Trophoblast cell (in vitro differentiated cells and primary cell): ENCODE data around the gene RPAP2.
"Not testable (repeated sequence)": the region's sequence is repeated elsewhere in the genome, so short reads cannot be mapped to it uniquely, and the experiment has no call there.

Experiments used
- DNase-seq, 2 donors: peaks; one replicate each; pipeline ENCODE4 v3.0.0-alpha.2; 2016
- H2AFZ ChIP-seq: 2 replicates; pipeline ENCODE4 v1.6.1; 2013; ENCODE audit warnings: low read length, moderate library complexity, mild to moderate bottlenecking; ENCODE audit not compliant: insufficient read depth, poor library complexity
- H2AK5ac ChIP-seq: 2 replicates; pipeline ENCODE4 v1.6.1; 2013; ENCODE audit warnings: mild to moderate bottlenecking, low read length
- H2BK120ac ChIP-seq: 2 replicates; pipeline ENCODE4 v1.6.1; 2013; ENCODE audit warnings: low read length, mild to moderate bottlenecking, moderate library complexity; ENCODE audit not compliant: insufficient read depth, poor library complexity
- H2BK12ac ChIP-seq: 2 replicates; pipeline ENCODE4 v1.6.1; 2013; ENCODE audit warnings: mild to moderate bottlenecking, low read length, moderate library complexity
- H2BK5ac ChIP-seq: 2 replicates; pipeline ENCODE4 v1.6.1; 2013; ENCODE audit warnings: low read length, low read depth, moderate library complexity, mild to moderate bottlenecking; ENCODE audit not compliant: poor library complexity
- H3K14ac ChIP-seq: 2 replicates; pipeline ENCODE4 v1.6.1; 2013; ENCODE audit warnings: mild to moderate bottlenecking, low read length
- H3K18ac ChIP-seq: 2 replicates; pipeline ENCODE4 v1.6.1; 2013; ENCODE audit warnings: mild to moderate bottlenecking, low read length
- H3K23ac ChIP-seq: 2 replicates; pipeline ENCODE4 v1.6.1; 2013; ENCODE audit warnings: low read length
- H3K27ac ChIP-seq: 2 replicates; pipeline ENCODE4 v1.5.1; 2013; ENCODE audit warnings: low read depth, mild to moderate bottlenecking, inconsistent platforms, low read length, moderate library complexity
- H3K27me3 ChIP-seq: 2 replicates; pipeline ENCODE4 v1.6.1; 2013; ENCODE audit warnings: inconsistent platforms, mild to moderate bottlenecking, low read length, moderate library complexity; ENCODE audit not compliant: insufficient read depth
- H3K36me3 ChIP-seq, 2 experiments: 1 replicate in 1 of 2; 2 replicates in 1 of 2; pipeline ENCODE4 v1.6.1; 2013; ENCODE audit warnings: low read length in 2 of 2, mild to moderate bottlenecking in 2 of 2, moderate library complexity in 1 of 2; ENCODE audit not compliant: insufficient read depth in 2 of 2, control insufficient read depth in 1 of 2
- H3K4ac ChIP-seq: 2 replicates; pipeline ENCODE4 v1.6.1; 2013; ENCODE audit warnings: low read depth, mild to moderate bottlenecking, low read length, moderate library complexity
- H3K4me1 ChIP-seq, 2 experiments: 1 replicate in 1 of 2; 2 replicates in 1 of 2; pipeline ENCODE4 v1.6.1; 2013; ENCODE audit warnings: low read length in 2 of 2, mild to moderate bottlenecking in 2 of 2, moderate library complexity in 1 of 2; ENCODE audit not compliant: insufficient read depth in 2 of 2, control insufficient read depth in 1 of 2
- H3K4me2 ChIP-seq: 2 replicates; pipeline ENCODE4 v1.6.1; 2013; ENCODE audit warnings: inconsistent platforms, mild to moderate bottlenecking, low read length, moderate library complexity
- H3K4me3 ChIP-seq: 2 replicates; pipeline ENCODE4 v1.5.1; 2013; ENCODE audit warnings: mild to moderate bottlenecking, low read depth, low read length, inconsistent platforms
- H3K79me1 ChIP-seq: one replicate; pipeline ENCODE4 v1.6.1; 2013; ENCODE audit warnings: low read length
- H3K79me2 ChIP-seq: 2 replicates; pipeline ENCODE4 v1.6.1; 2013; ENCODE audit warnings: low read length, mild to moderate bottlenecking; ENCODE audit not compliant: control insufficient read depth, insufficient read depth, poor library complexity
- H3K9ac ChIP-seq: 2 replicates; pipeline ENCODE4 v1.6.1; 2013; ENCODE audit warnings: mild to moderate bottlenecking, low read length
- H3K9me3 ChIP-seq: 2 replicates; pipeline ENCODE4 v1.6.1; 2013; ENCODE audit warnings: low read depth, mild to moderate bottlenecking, control low read depth, inconsistent platforms, low read length; ENCODE audit not compliant: insufficient read depth
- H4K12ac ChIP-seq: 2 replicates; pipeline ENCODE4 v1.6.1; 2013; ENCODE audit warnings: low read depth, mild to moderate bottlenecking, low read length, moderate library complexity
- H4K8ac ChIP-seq: 2 replicates; pipeline ENCODE4 v1.6.1; 2013; ENCODE audit warnings: low read depth, mild to moderate bottlenecking, low read length, moderate library complexity
- H4K91ac ChIP-seq: one replicate; pipeline ENCODE4 v1.6.1; 2013; ENCODE audit warnings: low read depth, mild to moderate bottlenecking, low read length, moderate library complexity
- WGBS: extraction: QIAGEN DNeasy Blood & Tissue Kit; methylation state at CpG from one replicate; pipeline ENCODE4 v1.1.7; 2013; ENCODE audit warnings: missing lambda C conversion rate; ENCODE audit not compliant: insufficient read length, insufficient coverage; ENCODE audit errors: extremely low coverage; 5-methylcytosine and 5-hydroxymethylcytosine counted together

RPAP2 gene

GRCh38 chr1:92372164-92372563, 73.3 kb downstream of the RPAP2 start:
- Histone ChIP-seq H3K4me3 (no peak overlapping the region), H2AFZ (no peak overlapping the region), H3K36me3 (peaks cover 0 to 2% of the 10 kb centered on the region in 2 experiments), H3K27ac (no peak overlapping the region), H3K4ac (no peak overlapping the region), H3K79me2 (no peaks in the 10 kb centered on the region), H4K8ac (no peak overlapping the region), H3K79me1 (no peaks in the 10 kb centered on the region), H3K27me3 (no peaks in the 10 kb centered on the region), H3K23ac (no peak overlapping the region), H3K9ac (no peak overlapping the region), H2BK120ac (no peak overlapping the region), H2AK5ac (no peak overlapping the region), H3K18ac (no peak overlapping the region), H3K14ac (no peak overlapping the region), H4K91ac (no peak overlapping the region), H2BK12ac (no peak overlapping the region), H2BK5ac (no peak overlapping the region), H3K4me1 (no peaks in the 10 kb centered on the region), H4K12ac (no peak overlapping the region), H3K9me3 (no peaks in the 10 kb centered on the region), H3K4me2 (no peak overlapping the region)
- peak in 1 of 2 donors; percentile 23 for DNase-seq
- no CpG with 5 or more reads among the region's 2 CpGs for WGBS

- Histone ChIP-seq H2AK5ac (no peak overlapping the region), H3K27me3 (no peaks in the 10 kb centered on the region), H3K18ac (no peak overlapping the region), H3K9ac (no peak overlapping the region), H3K4me1 (no peaks in the 10 kb centered on the region), H3K79me1 (no peaks in the 10 kb centered on the region), H3K4me2 (no peak overlapping the region), H2AFZ (no peak overlapping the region), H2BK120ac (no peak overlapping the region), H3K4ac (no peak overlapping the region), H3K27ac (no peak overlapping the region), H2BK5ac (no peak overlapping the region), H3K4me3 (no peak overlapping the region), H3K9me3 (no peaks in the 10 kb centered on the region), H3K23ac (no peak overlapping the region), H3K36me3 (peaks cover 0 to 2% of the 10 kb centered on the region in 2 experiments), H4K91ac (no peak overlapping the region), H4K12ac (no peak overlapping the region), H4K8ac (no peak overlapping the region), H2BK12ac (no peak overlapping the region), H3K79me2 (no peaks in the 10 kb centered on the region), H3K14ac (no peak overlapping the region)
- peak in 1 of 2 donors; percentile 0 for DNase-seq
- no CpG with 5 or more reads among the region's 2 CpGs for WGBS
Observed at GRCh38 chr1:92374223-92374622, 75.4 kb downstream of the RPAP2 start.

GRCh38 chr1:92376345-92376744, 77.5 kb downstream of the RPAP2 start:
- Histone ChIP-seq H2AK5ac (no peak overlapping the region), H3K9ac (no peak overlapping the region), H3K23ac (no peak overlapping the region), H2BK120ac (no peak overlapping the region), H4K12ac (no peak overlapping the region), H3K4ac (no peak overlapping the region), H4K8ac (no peak overlapping the region), H3K27ac (no peak overlapping the region), H3K9me3 (no peaks in the 10 kb centered on the region), H3K36me3 (peaks cover 0 to 1% of the 10 kb centered on the region in 2 experiments), H3K27me3 (no peaks in the 10 kb centered on the region), H3K4me2 (no peak overlapping the region), H3K18ac (no peak overlapping the region), H3K14ac (no peak overlapping the region), H3K4me1 (no peaks in the 10 kb centered on the region), H3K79me2 (no peaks in the 10 kb centered on the region), H2BK5ac (no peak overlapping the region), H3K79me1 (no peaks in the 10 kb centered on the region), H2AFZ (no peak overlapping the region), H2BK12ac (no peak overlapping the region), H3K4me3 (no peak overlapping the region), H4K91ac (no peak overlapping the region)
- DNase-seq = no peak
- no CpG with 5 or more reads among the region's 2 CpGs for WGBS

GRCh38 chr1:92377991-92378390, 79.1 kb downstream of the RPAP2 start:
- not testable (repeated sequence) for H3K4ac ChIP-seq, H3K9ac ChIP-seq, H4K91ac ChIP-seq, H2BK12ac ChIP-seq, H4K8ac ChIP-seq, H3K79me1 ChIP-seq, H3K27me3 ChIP-seq, H2BK120ac ChIP-seq, H3K18ac ChIP-seq, H3K4me2 ChIP-seq, H2BK5ac ChIP-seq, H3K27ac ChIP-seq, H3K79me2 ChIP-seq, H3K23ac ChIP-seq, H2AFZ ChIP-seq, H3K14ac ChIP-seq, H2AK5ac ChIP-seq, H3K4me1 ChIP-seq, H3K36me3 ChIP-seq, H3K9me3 ChIP-seq, DNase-seq, H3K4me3 ChIP-seq, H4K12ac ChIP-seq
- WGBS = no CpG with 5 or more reads among the region's 4 CpGs
